ENCODE results near the gene VGLL1. TPM values are rescaled to one million over a fixed set of nuclear protein-coding genes. Genes with fewer than 3 reads are reported as not detected.

VGLL1 gene
- polyA plus RNA-seq, 1 of the 3 experiments (the other 2 are of a cell fraction): not detected

GRCh38 chrX:136528645-136529315, 3.2 kb upstream of the VGLL1 start:
- no peaks in the 10 kb centered on the region for H3K27me3 ChIP-seq (ENCODE audit: insufficient read depth)
- no peak for TF ChIP-seq IRF3 (IDR thresholded peaks at IDR 0.05; ENCODE audit: low read depth, low read length)
- TF ChIP-seq FOXJ3 (CRISPR knock-in tag; IDR thresholded peaks at IDR 0.05): no peak
- TF ChIP-seq POLR2AphosphoS5 (IDR thresholded peaks at IDR 0.05; ENCODE audit: low read depth, low read length): no peak
- H3K4me1 ChIP-seq (ENCODE audit: control insufficient read depth in 1 of 2, insufficient read depth in 2 of 2, low read depth in 1 of 2, low read length in 1 of 2): no peaks in the 10 kb centered on the region
- H3K4me3 ChIP-seq (ENCODE audit: low read depth in 2 of 2, low read length in 1 of 2): no peak overlapping the region
- H3F3A ChIP-seq (replicated peaks; ENCODE audit: insufficient read depth): peaks cover 4% of the 10 kb centered on the region
- H2AFZ ChIP-seq (ENCODE audit: low read depth): no peak overlapping the region
- no peaks in the 10 kb centered on the region for H3K79me2 ChIP-seq (ENCODE audit: insufficient read depth)
- DNase-seq: no peak
- POLR2A ChIA-PET: no interaction called here
- H3K9me3 ChIP-seq: no peaks in the 10 kb centered on the region
- H3K36me3 ChIP-seq (replicated peaks in 1 of 2; ENCODE audit: control insufficient read depth in 1 of 2, insufficient read depth in 2 of 2, low read length in 1 of 2): no peaks in the 10 kb centered on the region
- H3K9ac ChIP-seq: no peak overlapping the region
- no peak overlapping the region for H3K4me2 ChIP-seq
- H4K20me1 ChIP-seq (ENCODE audit: insufficient read depth): no peaks in the 10 kb centered on the region
- CTCF ChIA-PET: no interaction called here
- WGBS (ENCODE audit: low lambda C conversion rate): 33% methylated on average over 8 of the region's 8 CpGs
- H3K9me2 ChIP-seq: no peaks in the 10 kb centered on the region
- no peak overlapping the region for H3K27ac ChIP-seq (ENCODE audit: low read depth in 2 of 2, low read length in 1 of 2)

- POLR2A ChIA-PET: no interaction called here
- DNase-seq: no peak
- Histone ChIP-seq H3K9ac (no peak overlapping the region), H3K36me3 (replicated peaks in 1 of 2; ENCODE audit: control insufficient read depth in 1 of 2, insufficient read depth in 2 of 2, low read length in 1 of 2) (no peaks in the 10 kb centered on the region), H3K27me3 (ENCODE audit: insufficient read depth) (no peaks in the 10 kb centered on the region), H4K20me1 (ENCODE audit: insufficient read depth) (no peaks in the 10 kb centered on the region), H3K4me2 (no peak overlapping the region), H3K4me3 (ENCODE audit: low read depth in 2 of 2, low read length in 1 of 2) (no peak overlapping the region), H2AFZ (ENCODE audit: low read depth) (no peak overlapping the region), H3F3A (replicated peaks; ENCODE audit: insufficient read depth) (peaks cover 4% of the 10 kb centered on the region), H3K9me3 (no peaks in the 10 kb centered on the region), H3K4me1 (ENCODE audit: control insufficient read depth in 1 of 2, insufficient read depth in 2 of 2, low read depth in 1 of 2, low read length in 1 of 2) (no peaks in the 10 kb centered on the region), H3K79me2 (ENCODE audit: insufficient read depth) (no peaks in the 10 kb centered on the region), H3K27ac (ENCODE audit: low read depth in 2 of 2, low read length in 1 of 2) (no peak overlapping the region), H3K9me2 (no peaks in the 10 kb centered on the region)
- 21% methylated on average over 2 of the region's 2 CpGs for WGBS (ENCODE audit: low lambda C conversion rate)
- TF ChIP-seq SIN3A (IDR thresholded peaks at IDR 0.05; ENCODE audit: borderline replicate concordance, low read depth, low read length): no peak
- TF ChIP-seq NFIC (IDR thresholded peaks at IDR 0.05; ENCODE audit: borderline replicate concordance): no peak
- no peak for TF ChIP-seq FOSL2 (IDR thresholded peaks at IDR 0.05; ENCODE audit: borderline replicate concordance, low read depth)
- TF ChIP-seq YY1 (IDR thresholded peaks at IDR 0.05; ENCODE audit: low read depth): no peak
- TF ChIP-seq RCOR1 (IDR thresholded peaks at IDR 0.05; ENCODE audit: low read length): no peak
- CTCF ChIA-PET: no interaction called here
Observed at GRCh38 chrX:136529795-136530194, 2.2 kb upstream of the VGLL1 start.

- WGBS (ENCODE audit: low lambda C conversion rate): 26% methylated on average over 2 of the region's 2 CpGs
- no peak overlapping the region for H3K4me2 ChIP-seq
- H3F3A ChIP-seq (replicated peaks; ENCODE audit: insufficient read depth): no peaks in the 10 kb centered on the region
- DNase-seq: no peak
- H3K27me3 ChIP-seq (ENCODE audit: insufficient read depth): no peaks in the 10 kb centered on the region; the same call in 1 of the 2 replicates
- no peaks in the 10 kb centered on the region for H3K9me3 ChIP-seq
- ChIA-PET CTCF (no interaction called here), POLR2A (no interaction called here)
- no peak overlapping the region for H3K27ac ChIP-seq (ENCODE audit: low read depth in 2 of 2, low read length in 1 of 2)
- H2AFZ ChIP-seq (ENCODE audit: low read depth): no peak overlapping the region
- no peaks in the 10 kb centered on the region for H3K79me2 ChIP-seq (ENCODE audit: insufficient read depth)
- TF ChIP-seq EP300 (IDR thresholded peaks at IDR 0.05; ENCODE audit: borderline replicate concordance in 1 of 2, low read depth in 1 of 2, low read length in 1 of 2) (no peak), RAD21 (IDR thresholded peaks at IDR 0.05; ENCODE audit: low read length) (no peak)
- H4K20me1 ChIP-seq (ENCODE audit: insufficient read depth): no peaks in the 10 kb centered on the region
- no peaks in the 10 kb centered on the region for H3K9me2 ChIP-seq
- no peak overlapping the region for H3K9ac ChIP-seq
- no peaks in the 10 kb centered on the region for H3K36me3 ChIP-seq (replicated peaks in 1 of 2; ENCODE audit: control insufficient read depth in 1 of 2, insufficient read depth in 2 of 2, low read length in 1 of 2)
- H3K4me3 ChIP-seq (ENCODE audit: low read depth in 2 of 2, low read length in 1 of 2): no peak overlapping the region
- H3K4me1 ChIP-seq (ENCODE audit: control insufficient read depth in 1 of 2, insufficient read depth in 2 of 2, low read depth in 1 of 2, low read length in 1 of 2): no peaks in the 10 kb centered on the region
Observed at GRCh38 chrX:136534131-136534530, 2.1 kb downstream of the VGLL1 start.
